Calu3 (cell line): ENCODE results near the gene SCRN2. TPM values are rescaled to one million over a fixed set of nuclear protein-coding genes. Genes with fewer than 3 reads are reported as not detected.

Experiments used
- BruUV-seq: library from RNA; stranded (reverse); fragments of 400-500 nt; replicated peaks from 2 replicates; lab custom pipeline; 2021; lab: Mats Ljungman, UMichigan
- CTCF ChIA-PET: fragments of 300-600 bp; sonication (Branson Sonifier 250); formaldehyde crosslinking; loops from one replicate; lab custom pipeline; 2022; ENCODE audit warnings: antibody characterized with exemption; lab: Charles Lee
- DNase-seq: peaks from one replicate; pipeline ENCODE4 v3.0.0; 2022
- H3K27ac Mint-ChIP-seq: one replicate; pipeline ENCODE4 v1.8.0; 2022; ENCODE audit warnings: mixed read lengths; ENCODE audit not compliant: unreplicated experiment
- H3K27me3 Mint-ChIP-seq: one replicate; pipeline ENCODE4 v1.8.0; 2022; ENCODE audit warnings: mixed read lengths; ENCODE audit not compliant: unreplicated experiment
- H3K36me3 Mint-ChIP-seq: one replicate; pipeline ENCODE4 v1.8.0; 2022; ENCODE audit warnings: mild to moderate bottlenecking, moderate library complexity, mixed read lengths; ENCODE audit not compliant: insufficient read depth, unreplicated experiment
- H3K4me1 Mint-ChIP-seq: one replicate; pipeline ENCODE4 v1.8.0; 2022; ENCODE audit warnings: mild to moderate bottlenecking, low read depth, mixed read lengths; ENCODE audit not compliant: unreplicated experiment
- H3K4me3 Mint-ChIP-seq: one replicate; pipeline ENCODE4 v1.8.0; 2022; ENCODE audit warnings: mild to moderate bottlenecking, low read depth, moderate library complexity, mixed read lengths; ENCODE audit not compliant: unreplicated experiment
- H3K9me3 Mint-ChIP-seq: one replicate; pipeline ENCODE4 v1.8.0; 2022; ENCODE audit warnings: low read depth, mixed read lengths; ENCODE audit not compliant: unreplicated experiment
- intact Hi-C: fragments of 100-400 bp; cut with micrococcal nuclease; formaldehyde crosslinking; loops from one replicate; pipeline ENCODE4 v1.10.0; 2022; ENCODE audit not compliant: unreplicated experiment
- total RNA-seq: library from RNA; stranded (reverse); gene quantifications from 2 replicates; pipeline ENCODE4 v1.2.3, GENCODE V29; 2022
- TF ChIP-seq, protein P1 (sequence below): fragments of 200-600 bp; IDR thresholded peaks from one replicate; pipeline ENCODE4 v1.8.0; 2022; ENCODE audit warnings: antibody characterized with exemption; ENCODE audit not compliant: unreplicated experiment

Gene SCRN2
- total RNA-seq, 1 experiment from 2014 or later: 37.0 TPM

DNA sequence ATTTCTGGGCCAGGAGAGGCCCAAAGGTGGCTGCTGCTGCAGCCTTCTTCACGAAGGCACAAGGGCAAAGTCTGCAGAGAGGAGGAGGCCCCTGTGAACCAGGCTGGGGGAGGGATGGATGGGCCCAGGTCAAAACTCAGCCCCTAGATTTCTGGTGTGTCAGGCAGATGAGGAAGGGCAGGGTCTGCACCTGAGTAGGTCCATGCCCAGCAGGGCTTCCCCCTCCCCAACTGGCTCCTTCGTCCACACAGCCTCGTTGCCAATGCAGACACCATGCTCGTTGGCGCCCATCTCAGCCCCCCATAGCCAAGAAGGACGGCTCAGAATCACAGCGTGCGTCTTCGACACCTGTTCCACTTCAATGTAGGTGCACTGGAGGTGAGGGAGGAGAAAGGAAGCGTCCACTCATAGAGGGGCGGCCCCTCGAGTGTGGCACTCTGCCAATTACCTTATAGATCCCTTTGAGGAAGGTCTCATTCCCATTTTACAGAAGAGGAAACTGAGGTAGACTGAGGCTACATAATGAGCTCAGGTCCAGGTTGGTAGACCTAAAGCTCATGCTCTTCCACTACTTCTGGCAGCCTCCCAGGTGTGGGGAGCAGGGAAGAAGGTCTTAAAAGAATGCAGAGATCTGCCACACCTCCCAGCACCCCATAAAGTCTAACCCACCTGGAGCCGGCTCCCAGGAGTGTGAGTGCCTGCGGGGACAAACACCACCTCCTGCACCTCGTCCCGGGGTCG lies 902 bp downstream of the SCRN2 start:
- TSS peak; percentile 37 for BruUV-seq
- DNase-seq: no peak
- peaks cover 26% of the 10 kb centered on the region for H3K4me1 Mint-ChIP-seq
- H3K9me3 Mint-ChIP-seq: no peaks in the 10 kb centered on the region
- H3K27me3 Mint-ChIP-seq: no peaks in the 10 kb centered on the region
- H3K4me3 Mint-ChIP-seq: peak overlapping the region; percentile 92
- H3K27ac Mint-ChIP-seq: peak overlapping the region; percentile 31
- TF ChIP-seq, protein P1, sequence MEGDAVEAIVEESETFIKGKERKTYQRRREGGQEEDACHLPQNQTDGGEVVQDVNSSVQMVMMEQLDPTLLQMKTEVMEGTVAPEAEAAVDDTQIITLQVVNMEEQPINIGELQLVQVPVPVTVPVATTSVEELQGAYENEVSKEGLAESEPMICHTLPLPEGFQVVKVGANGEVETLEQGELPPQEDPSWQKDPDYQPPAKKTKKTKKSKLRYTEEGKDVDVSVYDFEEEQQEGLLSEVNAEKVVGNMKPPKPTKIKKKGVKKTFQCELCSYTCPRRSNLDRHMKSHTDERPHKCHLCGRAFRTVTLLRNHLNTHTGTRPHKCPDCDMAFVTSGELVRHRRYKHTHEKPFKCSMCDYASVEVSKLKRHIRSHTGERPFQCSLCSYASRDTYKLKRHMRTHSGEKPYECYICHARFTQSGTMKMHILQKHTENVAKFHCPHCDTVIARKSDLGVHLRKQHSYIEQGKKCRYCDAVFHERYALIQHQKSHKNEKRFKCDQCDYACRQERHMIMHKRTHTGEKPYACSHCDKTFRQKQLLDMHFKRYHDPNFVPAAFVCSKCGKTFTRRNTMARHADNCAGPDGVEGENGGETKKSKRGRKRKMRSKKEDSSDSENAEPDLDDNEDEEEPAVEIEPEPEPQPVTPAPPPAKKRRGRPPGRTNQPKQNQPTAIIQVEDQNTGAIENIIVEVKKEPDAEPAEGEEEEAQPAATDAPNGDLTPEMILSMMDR: no peak
- intact Hi-C loops: loop anchor here (10.0 kb wide), 1 partner anchor 105 kb away; the partner anchor contains the start of gene PNPO
- peaks cover 19% of the 10 kb centered on the region for H3K36me3 Mint-ChIP-seq
- CTCF ChIA-PET: interaction anchor here (0.8 to 7.5 kb wide), 7 partner anchors 9 to 130 kb away, joined by 3 to 137 read pairs (median 8); partner anchors contain the start of genes CDK5RAP3, LRRC46, MRPL10 and OSBPL7

DNA sequence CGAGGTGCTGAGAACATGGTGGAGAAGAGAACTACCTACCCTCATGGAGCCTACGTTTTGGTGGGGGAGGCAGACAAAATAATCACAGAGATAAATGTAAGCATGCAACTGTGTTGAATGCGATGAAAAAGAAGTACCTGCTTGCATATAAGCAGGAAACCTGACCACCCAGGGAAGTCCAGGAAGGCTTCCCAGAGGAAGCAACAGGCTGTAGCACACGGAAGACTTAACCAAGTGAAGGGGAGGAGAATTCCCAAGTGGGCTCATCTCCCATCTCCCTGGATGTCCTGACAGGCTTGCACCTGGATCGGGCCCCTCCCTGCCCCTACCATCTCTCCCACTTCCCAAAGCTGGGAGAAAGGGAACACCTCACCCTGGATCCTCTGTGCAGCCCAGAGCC lies 2.0 kb downstream of the SCRN2 start:
- BruUV-seq: no TSS peak
- H3K4me1 Mint-ChIP-seq: peaks cover 26% of the 10 kb centered on the region
- TF ChIP-seq, protein P1: no peak
- no peak overlapping the region for H3K27ac Mint-ChIP-seq
- H3K4me3 Mint-ChIP-seq: peak overlapping the region; percentile 92
- CTCF ChIA-PET: interaction anchor here (7.5 kb wide), 1 partner anchor 51 kb away, joined by 137 read pairs; no protein-coding TSS in a partner anchor
- intact Hi-C loops: no loop called here
- no peak for DNase-seq
- H3K27me3 Mint-ChIP-seq: no peaks in the 10 kb centered on the region
- H3K9me3 Mint-ChIP-seq: no peaks in the 10 kb centered on the region
- H3K36me3 Mint-ChIP-seq: peaks cover 23% of the 10 kb centered on the region

DNA sequence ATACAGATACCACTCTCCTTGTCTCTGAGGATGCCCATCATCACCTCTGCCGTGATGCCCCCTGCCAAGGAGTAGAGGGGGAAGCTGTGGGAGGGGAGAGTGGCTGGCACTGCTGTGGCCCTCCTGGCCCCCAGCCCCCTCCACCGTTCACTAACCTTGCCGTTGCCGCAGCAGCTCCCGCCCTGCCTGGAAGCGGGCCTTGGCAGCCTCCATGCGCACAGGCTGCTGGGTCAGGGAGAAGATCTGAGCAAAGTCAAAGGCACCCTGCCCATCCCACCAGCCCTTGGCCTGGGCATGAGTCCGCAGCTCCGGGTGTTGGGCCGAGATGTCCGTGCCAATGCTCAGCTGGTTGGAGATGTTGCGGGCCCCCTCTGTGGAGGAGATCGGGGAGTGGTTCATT lies 2.4 kb downstream of the SCRN2 start:
- Mint-ChIP-seq H3K4me3 (no peak overlapping the region), H3K9me3 (no peaks in the 10 kb centered on the region), H3K27ac (no peak overlapping the region), H3K27me3 (no peaks in the 10 kb centered on the region), H3K36me3 (peaks cover 23% of the 10 kb centered on the region), H3K4me1 (peaks cover 26% of the 10 kb centered on the region)
- TF ChIP-seq, protein P1: no peak
- intact Hi-C loops: no loop called here
- no peak for DNase-seq
- CTCF ChIA-PET: no interaction called here
- no TSS peak for BruUV-seq

DNA sequence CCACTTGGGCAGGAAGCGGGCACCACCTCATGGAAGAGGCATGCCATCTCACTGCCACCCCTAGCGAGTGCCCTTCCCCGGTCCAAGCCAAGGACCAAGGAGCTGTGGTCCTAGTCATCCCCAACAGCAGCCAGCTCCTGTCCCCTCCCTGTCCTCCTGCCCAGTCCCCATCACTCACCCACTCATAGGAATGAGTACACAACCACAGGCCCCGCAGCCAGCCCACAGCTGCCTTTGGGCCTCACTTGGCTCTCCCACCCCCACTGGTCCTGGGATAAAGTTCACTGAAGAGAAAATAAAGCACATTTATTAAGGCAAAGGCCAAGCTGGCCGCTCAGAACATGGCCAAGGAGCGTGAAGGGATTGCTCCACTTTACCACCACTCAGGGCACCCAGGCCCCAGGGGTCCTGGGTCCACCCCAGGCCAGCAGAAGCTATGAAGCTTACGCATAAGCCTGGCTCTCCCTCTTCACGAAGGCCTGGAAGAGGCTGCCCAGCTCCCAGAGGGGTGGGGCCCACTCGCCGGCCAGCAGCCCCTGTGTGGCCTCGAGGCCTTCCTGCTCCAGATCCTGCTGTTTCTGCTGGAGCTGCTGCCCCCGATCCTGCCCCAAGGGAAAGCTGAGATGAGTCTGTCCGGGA lies 3.6 kb downstream of the SCRN2 start:
- no TSS peak for BruUV-seq
- no peak overlapping the region for H3K27ac Mint-ChIP-seq
- H3K27me3 Mint-ChIP-seq: no peaks in the 10 kb centered on the region
- CTCF ChIA-PET: interaction anchor here (0.9 to 1.5 kb wide), 4 partner anchors 10 to 52 kb away, joined by 3 read pairs; partner anchors contain the start of gene OSBPL7
- no peak overlapping the region for H3K4me3 Mint-ChIP-seq
- no peaks in the 10 kb centered on the region for H3K9me3 Mint-ChIP-seq
- no peak for DNase-seq
- intact Hi-C loops: no loop called here
- TF ChIP-seq, protein P1: no peak
- H3K36me3 Mint-ChIP-seq: peaks cover 28% of the 10 kb centered on the region
- H3K4me1 Mint-ChIP-seq: peaks cover 15% of the 10 kb centered on the region
